GM13976 (cell line): ENCODE measurements around the gene OR2T3.
"Not testable (repeated sequence)": the region's sequence is repeated elsewhere in the genome, so short reads cannot be mapped to it uniquely, and the experiment has no call there.

Source experiments
- DNase-seq: peaks from one replicate; pipeline ENCODE4 v3.0.0; 2012; ENCODE audit warnings: low spot score
- in situ Hi-C: fragments of 300-500 bp; cut with MboI; formaldehyde crosslinking; loops from one replicate; pipeline ENCODE4 v1.12.0; 2022; ENCODE audit warnings: low sequenced_read_pairs, mixed read lengths, inconsistent platforms; ENCODE audit not compliant: unreplicated experiment

Gene OR2T3

GRCh38 chr1:248473051-248473450 lies at the start of gene OR2T3:
OR2T3 (plus strand) TSS chr1:248473351; CDS start chr1:248473351, 0 bp downstream.
- in situ Hi-C loops, DNase-seq: not testable (repeated sequence)

GRCh38 chr1:248427526-248428191 lies 45.5 kb upstream of the OR2T3 start:
- in situ Hi-C loops, DNase-seq: not testable (repeated sequence)

GRCh38 chr1:248428192-248428533 lies 45.0 kb upstream of the OR2T3 start:
- in situ Hi-C loops, DNase-seq: not testable (repeated sequence)

- DNase-seq, in situ Hi-C loops: not testable (repeated sequence)
Measured at GRCh38 chr1:248431683-248432082, 41.5 kb upstream of the OR2T3 start.

GRCh38 chr1:248432201-248432600 lies 41.0 kb upstream of the OR2T3 start:
- in situ Hi-C loops, result not testable (repeated sequence)

GRCh38 chr1:248433811-248434415 lies 39.2 kb upstream of the OR2T3 start:
- DNase-seq, in situ Hi-C loops: not testable (repeated sequence)

More at GRCh38 chr1:248432201-248432600, 41.0 kb upstream of the OR2T3 start:
- peak; percentile 21 for DNase-seq

- in situ Hi-C loops, DNase-seq: not testable (repeated sequence)
Measured at GRCh38 chr1:248434913-248435312, 38.2 kb upstream of the OR2T3 start.

- DNase-seq, in situ Hi-C loops: not testable (repeated sequence)
Measured at GRCh38 chr1:248436303-248436702, 36.8 kb upstream of the OR2T3 start.

GRCh38 chr1:248438668-248439067 lies 34.5 kb upstream of the OR2T3 start:
- in situ Hi-C loops, result not testable (repeated sequence)

GRCh38 chr1:248439283-248439682 lies 33.9 kb upstream of the OR2T3 start:
- DNase-seq, in situ Hi-C loops: not testable (repeated sequence)

More at GRCh38 chr1:248438668-248439067, 34.5 kb upstream of the OR2T3 start:
- DNase-seq, result not testable (repeated sequence)

- in situ Hi-C loops, result loop anchor here (5.0 kb wide), 1 partner anchor 210 kb away; no protein-coding TSS in a partner anchor
- not testable (repeated sequence) for DNase-seq
Measured at GRCh38 chr1:248442500-248443277, 30.5 kb upstream of the OR2T3 start.

GRCh38 chr1:248444603-248445002 lies 28.5 kb upstream of the OR2T3 start:
- DNase-seq, result not testable (repeated sequence)
- in situ Hi-C loops, result loop anchor here (5.0 kb wide), 1 partner anchor 208 kb away; no protein-coding TSS in a partner anchor

- DNase-seq, in situ Hi-C loops: not testable (repeated sequence)
Measured at GRCh38 chr1:248445399-248445798, 27.8 kb upstream of the OR2T3 start, which contains the start of gene OR2T2. OR2T2 (plus strand) TSS chr1:248445637; CDS start chr1:248452798, 7,161 bp downstream.

GRCh38 chr1:248448409-248449074 lies 24.6 kb upstream of the OR2T3 start:
- in situ Hi-C loops, DNase-seq: not testable (repeated sequence)

- in situ Hi-C loops, DNase-seq: not testable (repeated sequence)
Measured at GRCh38 chr1:248449821-248450465, 23.2 kb upstream of the OR2T3 start.

GRCh38 chr1:248450466-248451145 lies 22.5 kb upstream of the OR2T3 start:
- in situ Hi-C loops, DNase-seq: not testable (repeated sequence)

- in situ Hi-C loops, DNase-seq: not testable (repeated sequence)
Measured at GRCh38 chr1:248453619-248454018, 19.5 kb upstream of the OR2T3 start.
